ENCODE results near the gene ABLIM2. TPM values are rescaled to one million over a fixed set of nuclear protein-coding genes. Genes with fewer than 3 reads are reported as not detected.

The ABLIM2 gene
- polyA plus RNA-seq, 2 of the 4 experiments (the other 2 are of a cell fraction): 0.21 to 0.40 TPM

DNA sequence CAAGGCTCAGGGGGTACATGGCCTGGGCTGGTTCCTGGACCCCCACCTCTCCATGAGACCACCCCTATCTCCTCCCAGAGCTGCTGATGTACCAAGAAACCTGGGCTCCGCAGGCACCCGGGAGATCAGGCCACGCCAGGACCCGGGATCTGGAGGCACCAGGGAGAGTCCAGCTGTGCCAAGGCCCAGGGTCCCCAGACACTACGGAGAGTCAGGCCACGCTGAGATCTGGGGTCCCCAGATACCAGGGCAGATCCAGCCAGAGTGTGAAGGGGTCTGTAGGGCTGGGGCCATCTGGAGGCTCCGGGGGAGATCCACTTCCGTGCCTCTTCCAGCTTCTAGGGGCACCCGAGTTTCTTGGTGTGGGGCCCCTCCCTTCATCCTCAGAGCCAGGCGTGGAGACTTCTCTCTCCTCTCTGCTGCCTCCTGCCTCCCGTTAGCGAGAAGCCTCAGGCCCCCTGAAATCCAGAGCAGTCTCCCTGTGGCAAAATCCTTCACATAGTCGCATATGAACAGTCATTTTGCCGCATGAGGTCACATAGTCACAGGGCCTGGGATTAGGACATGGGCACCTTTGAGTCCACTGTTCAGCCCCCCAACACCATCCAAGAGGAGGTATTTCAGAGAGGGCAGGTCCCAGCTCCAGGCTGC lies 9.7 kb downstream of the ABLIM2 start:
- FAIRE-seq: no peak
- POLR2A ChIA-PET: no interaction called here
- 52% methylated on average over 3 of the region's 14 CpGs for WGBS (ENCODE audit: missing lambda C conversion rate)
- DNase-seq (ENCODE audit: low read depth in 1 of 2, low spot score in 1 of 2): no peak
- no peak for TF ChIP-seq NR3C1 (IDR thresholded peaks at IDR 0.05)
- no peak for TF ChIP-seq KDM1A (IDR thresholded peaks at IDR 0.05; ENCODE audit: low read depth)
- TF ChIP-seq CHD4 (IDR thresholded peaks at IDR 0.05; ENCODE audit: borderline replicate concordance): no peak
- TF ChIP-seq CBX2 (IDR thresholded peaks at IDR 0.05; ENCODE audit: borderline replicate concordance, low read depth): no peak
- TF ChIP-seq BHLHE40 (IDR thresholded peaks at IDR 0.05; ENCODE audit: low read depth, low read length): no peak
- CTCF ChIA-PET: no interaction called here
- ATAC-seq: no peak
- Histone ChIP-seq H3K4me1 (no peaks in the 10 kb centered on the region), H3K27ac (no peak overlapping the region), H3K4me2 (no peak overlapping the region), H3K9me3 (no peaks in the 10 kb centered on the region), H3K4me3 (no peak overlapping the region)

DNA sequence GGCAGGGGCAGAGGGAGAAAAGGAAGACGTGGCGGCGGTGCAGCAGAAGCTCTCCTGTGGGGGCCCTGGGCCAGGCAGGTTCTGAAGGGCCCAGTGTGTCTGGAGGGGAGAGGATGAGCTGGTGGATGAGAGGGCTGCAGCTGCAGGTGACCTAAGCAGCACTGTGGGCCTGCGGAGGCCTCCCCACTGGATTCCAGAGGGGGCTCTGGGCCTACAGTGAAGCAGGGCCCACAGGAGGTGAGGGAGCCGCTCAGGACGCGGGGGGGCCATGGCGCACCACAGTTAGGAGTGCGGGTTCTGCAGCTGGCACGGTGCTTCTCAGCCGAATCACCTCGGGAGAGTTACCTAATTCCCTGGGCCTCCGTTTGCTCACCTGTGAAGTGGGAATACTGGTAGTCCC lies 10.5 kb downstream of the ABLIM2 start:
- ATAC-seq (no peak), DNase-seq (ENCODE audit: low read depth in 1 of 2, low spot score in 1 of 2) (no peak), FAIRE-seq (no peak)
- H3K4me3 ChIP-seq: no peak overlapping the region
- POLR2A ChIA-PET: no interaction called here
- H3K27ac ChIP-seq: no peak overlapping the region
- H3K9me3 ChIP-seq: no peaks in the 10 kb centered on the region
- 75% methylated on average over 13 of the region's 13 CpGs for WGBS (ENCODE audit: missing lambda C conversion rate)
- TF ChIP-seq CHD4 (IDR thresholded peaks at IDR 0.05; ENCODE audit: borderline replicate concordance): no peak
- CTCF ChIA-PET: interaction anchor here (1.0 kb wide), 1 partner anchor 8 kb away, joined by 5 read pairs; no protein-coding TSS in a partner anchor
- no peak overlapping the region for H3K4me2 ChIP-seq
- H3K4me1 ChIP-seq: no peaks in the 10 kb centered on the region

DNA sequence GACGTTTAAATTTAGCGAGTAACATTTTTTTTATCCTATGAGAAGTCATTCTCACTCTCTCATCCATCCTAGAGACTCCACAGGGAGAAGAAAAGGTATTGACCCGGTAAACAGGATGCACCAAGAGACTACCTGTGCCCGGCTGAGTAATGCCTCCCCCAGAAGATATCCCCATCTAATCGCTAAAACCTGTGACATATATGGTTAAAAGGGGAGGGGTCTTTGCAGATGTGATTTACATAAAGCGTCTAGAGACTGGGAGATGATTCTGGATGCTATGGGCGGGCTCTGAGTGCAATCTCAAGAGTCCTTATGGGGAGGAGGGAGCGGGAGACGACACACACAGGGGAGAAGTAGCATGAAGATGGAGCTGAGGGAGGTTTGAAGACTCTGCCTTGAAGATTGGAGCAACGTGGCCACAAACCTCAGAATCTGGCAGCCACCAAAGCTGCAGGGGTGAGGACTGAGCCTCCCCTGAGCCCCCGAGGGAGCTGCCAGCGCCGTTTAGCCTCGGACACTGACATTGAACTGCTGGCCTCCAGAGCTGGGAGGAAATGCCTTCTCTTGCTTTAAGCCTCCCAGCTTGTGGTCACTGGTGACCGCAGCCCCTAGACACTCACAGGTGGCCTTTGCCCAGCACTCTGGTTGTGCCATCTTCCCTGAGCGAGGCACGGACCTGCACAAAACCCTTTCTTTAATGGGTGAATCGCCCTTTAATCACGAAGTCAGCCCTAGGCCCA lies 11.2 kb downstream of the ABLIM2 start:
- ATAC-seq: no peak
- TF ChIP-seq MAX (IDR thresholded peaks at IDR 0.05): no peak
- no peak for TF ChIP-seq HOXA7 (CRISPR knock-in tag; IDR thresholded peaks at IDR 0.05)
- TF ChIP-seq, protein P1, sequence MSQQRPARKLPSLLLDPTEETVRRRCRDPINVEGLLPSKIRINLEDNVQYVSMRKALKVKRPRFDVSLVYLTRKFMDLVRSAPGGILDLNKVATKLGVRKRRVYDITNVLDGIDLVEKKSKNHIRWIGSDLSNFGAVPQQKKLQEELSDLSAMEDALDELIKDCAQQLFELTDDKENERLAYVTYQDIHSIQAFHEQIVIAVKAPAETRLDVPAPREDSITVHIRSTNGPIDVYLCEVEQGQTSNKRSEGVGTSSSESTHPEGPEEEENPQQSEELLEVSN (IDR thresholded peaks at IDR 0.05; ENCODE audit: borderline replicate concordance, low read depth): no peak
- TF ChIP-seq PBX3 (IDR thresholded peaks at IDR 0.05): no peak
- no peak for TF ChIP-seq RNF2 (IDR thresholded peaks at IDR 0.05; ENCODE audit: borderline replicate concordance, low read depth)
- TF ChIP-seq SMC3 (IDR thresholded peaks at IDR 0.05): no peak
- TF ChIP-seq, protein P2, sequence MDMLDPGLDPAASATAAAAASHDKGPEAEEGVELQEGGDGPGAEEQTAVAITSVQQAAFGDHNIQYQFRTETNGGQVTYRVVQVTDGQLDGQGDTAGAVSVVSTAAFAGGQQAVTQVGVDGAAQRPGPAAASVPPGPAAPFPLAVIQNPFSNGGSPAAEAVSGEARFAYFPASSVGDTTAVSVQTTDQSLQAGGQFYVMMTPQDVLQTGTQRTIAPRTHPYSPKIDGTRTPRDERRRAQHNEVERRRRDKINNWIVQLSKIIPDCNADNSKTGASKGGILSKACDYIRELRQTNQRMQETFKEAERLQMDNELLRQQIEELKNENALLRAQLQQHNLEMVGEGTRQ (IDR thresholded peaks at IDR 0.05): no peak
- no peak for TF ChIP-seq POLR2A (IDR thresholded peaks at IDR 0.05; ENCODE audit: low read length)
- TF ChIP-seq KDM5A (IDR thresholded peaks at IDR 0.05): no peak
- no peak for TF ChIP-seq RAD21 (conservative IDR thresholded peaks at IDR 0.05 in 1 of 2, IDR thresholded peaks at IDR 0.05 in 1 of 2)
- no peak for TF ChIP-seq SREBF2 (IDR thresholded peaks at IDR 0.05)
- TF ChIP-seq GATA3 (IDR thresholded peaks at IDR 0.05; ENCODE audit: borderline replicate concordance): no peak
- H3K4me3 ChIP-seq: no peak overlapping the region
- DNase-seq (ENCODE audit: low read depth in 1 of 2, low spot score in 1 of 2): no peak
- H3K9me3 ChIP-seq: no peaks in the 10 kb centered on the region
- ChIA-PET CTCF (interaction anchor here (1.0 kb wide), 1 partner anchor 9 kb away, joined by 5 read pairs; no protein-coding TSS in a partner anchor), POLR2A (no interaction called here)
- FAIRE-seq: no peak
- no peak overlapping the region for H3K4me2 ChIP-seq
- no peaks in the 10 kb centered on the region for H3K4me1 ChIP-seq
- no peak overlapping the region for H3K27ac ChIP-seq
- 69% methylated on average over 19 of the region's 19 CpGs for WGBS (ENCODE audit: missing lambda C conversion rate)

GRCh38 chr4:8146157-8146556 lies 12.5 kb downstream of the ABLIM2 start:
- Histone ChIP-seq H3K4me1 (no peaks in the 10 kb centered on the region), H3K9me3 (no peaks in the 10 kb centered on the region), H3K4me2 (no peak overlapping the region), H3K27ac (no peak overlapping the region), H3K4me3 (no peak overlapping the region)
- DNase-seq (ENCODE audit: low read depth in 1 of 2, low spot score in 1 of 2): no peak
- POLR2A ChIA-PET: no interaction called here
- WGBS (ENCODE audit: missing lambda C conversion rate): 71% methylated on average over 9 of the region's 9 CpGs
- CTCF ChIA-PET: no interaction called here
- ATAC-seq: no peak
- TF ChIP-seq HMGXB4 (CRISPR knock-in tag; IDR thresholded peaks at IDR 0.05; ENCODE audit: borderline replicate concordance) (no peak), JUN (IDR thresholded peaks at IDR 0.05) (no peak), HEYL (CRISPR knock-in tag; IDR thresholded peaks at IDR 0.05) (no peak), TP53 (CRISPR knock-in tag; IDR thresholded peaks at IDR 0.05) (no peak), SREBF2 (IDR thresholded peaks at IDR 0.05) (no peak), FOXS1 (CRISPR knock-in tag; IDR thresholded peaks at IDR 0.05) (no peak)
- no peak for FAIRE-seq
